Hair follicle dermal papilla cell (primary cell): ENCODE data around the gene NOL4. TPM values are rescaled to one million over a fixed set of nuclear protein-coding genes. Genes with fewer than 3 reads are reported as not detected.

ENCODE experiments used
- total RNA-seq: library from RNA; depleted of rRNA; stranded (reverse); fragments of >200 nt; gene quantifications from 2 replicates; pipeline ENCODE4 v1.2.3, GENCODE V29; 2012

NOL4 gene
- under 0.01 TPM in 1 of 2 replicates, not detected in the other for total RNA-seq

DNA sequence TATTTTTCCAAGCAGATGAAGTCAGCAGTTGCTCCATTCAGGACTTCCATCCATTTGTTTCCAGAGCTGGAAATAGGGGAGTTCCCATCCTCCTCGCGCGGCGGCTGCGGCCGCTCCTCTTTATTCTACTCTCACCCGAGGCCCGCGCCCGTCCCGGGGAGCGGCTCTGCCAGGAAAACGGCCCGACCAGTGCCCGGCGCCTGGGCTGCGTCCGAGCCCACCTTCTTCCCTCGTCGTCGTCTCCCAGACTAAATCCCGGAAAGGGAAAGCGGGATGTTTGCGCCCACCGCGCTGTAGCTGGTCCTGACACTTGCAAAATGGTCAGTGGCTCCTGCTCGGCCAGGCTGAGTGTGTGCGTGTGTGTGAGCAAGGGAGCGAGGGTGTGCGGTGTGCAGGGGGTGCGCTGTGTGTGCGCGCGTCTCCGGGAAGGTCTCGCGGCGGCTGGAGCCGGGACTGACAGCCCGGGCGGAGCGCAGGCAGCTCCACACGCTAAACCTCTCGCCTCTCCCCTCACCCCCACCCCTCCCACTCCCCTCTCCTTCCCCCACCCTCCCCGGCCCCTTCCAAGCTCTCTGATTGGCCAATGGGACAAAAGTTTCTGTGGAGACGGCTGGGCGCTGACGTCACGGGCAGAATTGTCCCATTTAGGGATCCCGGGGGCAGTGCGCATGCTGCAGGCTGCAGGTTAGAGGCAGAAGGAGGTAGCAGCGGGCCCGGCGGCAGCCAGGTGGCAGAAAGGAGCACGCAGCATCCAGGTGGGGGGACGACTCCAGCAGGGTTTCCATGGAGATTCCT is at the start of gene NOL4:
TSS of gene NOL4 (minus strand) at position 491 of the 795 bp plus-strand sequence. CDS start 1,660 bp downstream, outside the sequence.

